K562 (cell line): ENCODE results near the gene USP48. TPM values are rescaled to one million over a fixed set of nuclear protein-coding genes. Genes with fewer than 3 reads are reported as not detected.

ENCODE experiments used
- CHD1 ChIP-seq: fragments of 200-600 bp; sonication (generic); IDR thresholded peaks from one replicate; pipeline ENCODE4 v1.6.1; 2012; ENCODE audit warnings: mild to moderate bottlenecking, moderate library complexity, low read length, inconsistent platforms
- CHD2 ChIP-seq: IDR thresholded peaks from 2 replicates; pipeline ENCODE4 v1.6.1; 2011; ENCODE audit warnings: low read depth, low read length
- CTBP1 ChIP-seq: fragments of 450-650 bp; IDR thresholded peaks from 2 replicates; pipeline ENCODE4 v1.6.1; 2016; ENCODE audit warnings: borderline replicate concordance
- ERF ChIP-seq: fragments of 450-650 bp; formaldehyde crosslinking; IDR thresholded peaks from 2 replicates; pipeline ENCODE4 v1.4.0; 2020; ENCODE audit warnings: mild to moderate bottlenecking, mixed read lengths
- FIP1L1 ChIP-seq: fragments of 200-400 bp; formaldehyde crosslinking; IDR thresholded peaks from 2 replicates; pipeline ENCODE4 v1.6.1; 2018; ENCODE audit warnings: mild to moderate bottlenecking, low read depth, low read length; ENCODE audit not compliant: poor library complexity, severe bottlenecking
- FOXM1 ChIP-seq, 2 experiments: fragments of 450-650 bp in 1 of 2; sonication (generic) in 1 of 2; formaldehyde crosslinking in 1 of 2; IDR thresholded peaks; 2 replicates each; pipeline versions ENCODE4 v1.6.1 to v1.9.0; 2017 to 2022; ENCODE audit warnings: low read depth in 2 of 2, mild to moderate bottlenecking in 2 of 2, missing genetic modification reagents in 1 of 2, moderate library complexity in 1 of 2
- GATA2 ChIP-seq: sonication (generic); formaldehyde crosslinking; IDR thresholded peaks from 2 replicates; pipeline ENCODE4 v1.4.0; 2020; ENCODE audit warnings: mild to moderate bottlenecking, missing genetic modification reagents
- HNRNPH1 ChIP-seq: fragments of 200-400 bp; formaldehyde crosslinking; optimal IDR thresholded peaks from 2 replicates; pipeline ENCODE3; 2017; ENCODE audit warnings: low read depth, mild to moderate bottlenecking, low read length, moderate library complexity
- L3MBTL2 ChIP-seq: fragments of 450-650 bp; IDR thresholded peaks from 2 replicates; pipeline ENCODE4 v1.6.1; 2016; ENCODE audit warnings: mild to moderate bottlenecking, moderate library complexity
- MEF2A ChIP-seq: IDR thresholded peaks from 2 replicates; pipeline ENCODE4 v1.6.1; 2011; ENCODE audit warnings: low read depth, mild to moderate bottlenecking, low read length, moderate library complexity; ENCODE audit not compliant: control insufficient read depth
- PHF20 ChIP-seq: fragments of 450-650 bp; IDR thresholded peaks from 2 replicates; pipeline ENCODE4 v1.6.1; 2018; ENCODE audit not compliant: partially characterized antibody
- POLR2A ChIP-seq: fragments of 450-650 bp; conservative IDR thresholded peaks from 2 replicates; pipeline ENCODE4 v1.6.1; 2016
- TRIM24 ChIP-seq, 2 experiments: fragments of 450-650 bp; IDR thresholded peaks; 2 replicates each; pipeline ENCODE4 v1.6.1; 2016
- polyA plus RNA-seq, 8 experiments: library from polyadenylated mRNA; depleted of rRNA in 4 of 8; stranded (reverse) in 5 of 8; unstranded in 3 of 8; fragments of >200 nt; fragmentation: Nextera tagmentation in 2 of 8; fragmentation: Illumina TruSeq in 1 of 8; extraction: Ambion mirVana in 2 of 8; extraction: Trizol in 1 of 8; gene quantifications; 2 replicates each; pipeline versions ENCODE4 v1.2.1 to v1.2.3, GENCODE V29; 2011 to 2014; ENCODE audit warnings: inconsistent platforms in 1 of 8, missing spikeins in 1 of 8
- total RNA-seq, 7 experiments: library from RNA; depleted of rRNA in 6 of 7; stranded (reverse); fragments of >200 nt in 6 of 7; fragmentation: Illumina TruSeq in 2 of 7; extraction: Trizol in 2 of 7; gene quantifications; 2 replicates each; pipeline versions ENCODE4 v1.2.1 to v1.2.3, GENCODE V29; 2011 to 2021; ENCODE audit warnings: low replicate concordance in 1 of 7
- TF ChIP-seq, protein P1 (sequence below), 2 experiments: IDR thresholded peaks in 1 of 2; conservative IDR thresholded peaks in 1 of 2; 2 replicates each; pipeline ENCODE4 v1.6.1; 2016; ENCODE audit warnings: low read depth in 2 of 2, mild to moderate bottlenecking in 1 of 2, missing compliant biosample characterization in 1 of 2, missing genetic modification characterization in 1 of 2, moderate library complexity in 1 of 2
- TF ChIP-seq, protein P2 (sequence below): fragments of 200-800 bp; sonication (Bioruptor generic); IDR thresholded peaks from 2 replicates; pipeline ENCODE4 v1.6.1; 2017; ENCODE audit warnings: missing genetic modification characterization, missing compliant biosample characterization
- TF ChIP-seq, protein P3 (sequence below): sonication (generic); formaldehyde crosslinking; IDR thresholded peaks from 2 replicates; pipeline ENCODE4 v1.8.0; 2022; ENCODE audit warnings: mild to moderate bottlenecking, missing genetic modification reagents
- TF ChIP-seq, protein P4 (sequence below), 2 experiments: IDR thresholded peaks; 2 replicates each; pipeline ENCODE4 v1.6.1; 2012; ENCODE audit warnings: improper control_type of control experiment in 2 of 2, low read depth in 2 of 2, low read length in 2 of 2, borderline replicate concordance in 1 of 2
- TF ChIP-seq, protein P5 (sequence below): sonication (generic); formaldehyde crosslinking; IDR thresholded peaks from 2 replicates; pipeline ENCODE4 v1.9.0; 2022; ENCODE audit warnings: mild to moderate bottlenecking, missing genetic modification reagents

The USP48 gene
- total and polyA plus RNA-seq, 9 of the 15 experiments (the other 6 are each of a cell fraction or from before 2014, with no cell fraction given): 23.3 to 123 (median 106) TPM

DNA sequence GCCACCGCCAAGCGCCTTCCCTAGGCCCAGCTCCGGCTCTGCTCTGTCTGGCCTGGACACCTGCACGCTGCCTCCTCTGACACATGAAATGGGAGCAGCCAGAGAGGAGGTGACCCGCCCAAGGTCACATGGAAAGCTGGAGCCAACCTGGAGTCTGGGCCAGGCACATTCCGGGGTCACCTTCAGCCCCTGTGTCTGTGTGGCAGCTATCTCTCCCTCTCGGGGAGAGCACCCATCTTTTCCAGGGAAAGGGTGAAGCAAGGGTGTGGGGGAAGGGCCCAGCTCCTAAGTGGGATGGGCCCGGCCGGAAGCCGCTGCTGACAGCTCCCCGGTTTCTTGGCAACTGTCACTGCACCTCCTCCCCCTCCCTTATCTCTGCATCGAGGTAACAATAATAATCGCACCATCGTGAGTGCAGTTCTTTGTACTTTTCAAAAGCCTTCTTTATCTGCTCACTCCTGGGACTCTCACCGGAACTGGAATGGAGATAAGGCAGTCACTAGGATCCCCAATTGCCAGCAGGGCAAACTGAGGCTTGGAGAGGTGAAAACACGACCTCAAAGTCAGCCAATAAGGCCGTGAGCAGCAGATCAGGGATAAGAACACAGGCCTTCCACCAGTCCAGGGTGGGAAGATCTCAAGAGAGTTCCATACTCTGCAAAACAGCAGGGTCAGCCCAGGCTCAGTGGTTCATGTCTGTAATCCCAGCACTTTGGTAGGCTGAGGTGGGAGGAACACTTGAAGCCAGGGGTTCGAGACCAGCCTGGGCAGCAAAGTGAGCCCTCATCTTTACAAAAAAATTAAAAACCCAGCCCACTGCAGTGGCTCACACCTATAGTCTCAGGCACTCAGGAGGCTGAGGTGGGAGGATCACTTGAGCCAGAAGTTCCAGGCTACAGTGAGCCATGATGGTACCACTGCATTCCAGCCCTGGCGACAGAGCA lies 150.7 kb downstream of the USP48 start (continued):
- TF ChIP-seq CTBP1 (peak; percentile 99), CHD1 (no peak), ERF (CRISPR knock-in tag) (0 out of 2 replicates have a peak, but pooled peaks have one; percentile 15), CHD2 (peak; percentile 66), MEF2A (no peak), FIP1L1 (no peak), POLR2A (peak; percentile 47; the same call in 1 of the 2 replicates), TRIM24 (IDR thresholded peaks at IDR 0.05) (peak; percentile 63 to 86; a peak in 3 of 4 replicates), FOXM1 (IDR thresholded peaks at IDR 0.05; ENCODE audit: low read depth) (peak; percentile 90), FOXM1 (CRISPR knock-in tag; IDR thresholded peaks at IDR 0.05; ENCODE audit: low read depth) (no peak), PHF20 (peak; percentile 65), L3MBTL2 (peak; percentile 79), GATA2 (peak; percentile 99), HNRNPH1 (no peak)
- TF ChIP-seq, protein P1, sequence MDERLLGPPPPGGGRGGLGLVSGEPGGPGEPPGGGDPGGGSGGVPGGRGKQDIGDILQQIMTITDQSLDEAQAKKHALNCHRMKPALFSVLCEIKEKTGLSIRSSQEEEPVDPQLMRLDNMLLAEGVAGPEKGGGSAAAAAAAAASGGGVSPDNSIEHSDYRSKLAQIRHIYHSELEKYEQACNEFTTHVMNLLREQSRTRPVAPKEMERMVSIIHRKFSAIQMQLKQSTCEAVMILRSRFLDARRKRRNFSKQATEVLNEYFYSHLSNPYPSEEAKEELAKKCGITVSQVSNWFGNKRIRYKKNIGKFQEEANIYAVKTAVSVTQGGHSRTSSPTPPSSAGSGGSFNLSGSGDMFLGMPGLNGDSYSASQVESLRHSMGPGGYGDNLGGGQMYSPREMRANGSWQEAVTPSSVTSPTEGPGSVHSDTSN (CRISPR knock-in tag; IDR thresholded peaks at IDR 0.05; ENCODE audit: low read depth): no peak
- TF ChIP-seq, protein P1 (tag; conservative IDR thresholded peaks at IDR 0.05; ENCODE audit: low read depth): peak; percentile 81
- TF ChIP-seq, protein P2, sequence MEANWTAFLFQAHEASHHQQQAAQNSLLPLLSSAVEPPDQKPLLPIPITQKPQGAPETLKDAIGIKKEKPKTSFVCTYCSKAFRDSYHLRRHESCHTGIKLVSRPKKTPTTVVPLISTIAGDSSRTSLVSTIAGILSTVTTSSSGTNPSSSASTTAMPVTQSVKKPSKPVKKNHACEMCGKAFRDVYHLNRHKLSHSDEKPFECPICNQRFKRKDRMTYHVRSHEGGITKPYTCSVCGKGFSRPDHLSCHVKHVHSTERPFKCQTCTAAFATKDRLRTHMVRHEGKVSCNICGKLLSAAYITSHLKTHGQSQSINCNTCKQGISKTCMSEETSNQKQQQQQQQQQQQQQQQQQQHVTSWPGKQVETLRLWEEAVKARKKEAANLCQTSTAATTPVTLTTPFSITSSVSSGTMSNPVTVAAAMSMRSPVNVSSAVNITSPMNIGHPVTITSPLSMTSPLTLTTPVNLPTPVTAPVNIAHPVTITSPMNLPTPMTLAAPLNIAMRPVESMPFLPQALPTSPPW (CRISPR knock-in tag): peak; percentile 97
- TF ChIP-seq, protein P3, sequence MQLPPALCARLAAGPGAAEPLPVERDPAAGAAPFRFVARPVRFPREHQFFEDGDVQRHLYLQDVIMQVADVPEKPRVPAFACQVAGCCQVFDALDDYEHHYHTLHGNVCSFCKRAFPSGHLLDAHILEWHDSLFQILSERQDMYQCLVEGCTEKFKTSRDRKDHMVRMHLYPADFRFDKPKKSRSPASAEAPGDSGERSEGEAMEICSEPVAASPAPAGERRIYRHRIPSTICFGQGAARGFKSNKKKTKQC: no peak; the same call in 1 of the 2 replicates
- TF ChIP-seq, protein P4, sequence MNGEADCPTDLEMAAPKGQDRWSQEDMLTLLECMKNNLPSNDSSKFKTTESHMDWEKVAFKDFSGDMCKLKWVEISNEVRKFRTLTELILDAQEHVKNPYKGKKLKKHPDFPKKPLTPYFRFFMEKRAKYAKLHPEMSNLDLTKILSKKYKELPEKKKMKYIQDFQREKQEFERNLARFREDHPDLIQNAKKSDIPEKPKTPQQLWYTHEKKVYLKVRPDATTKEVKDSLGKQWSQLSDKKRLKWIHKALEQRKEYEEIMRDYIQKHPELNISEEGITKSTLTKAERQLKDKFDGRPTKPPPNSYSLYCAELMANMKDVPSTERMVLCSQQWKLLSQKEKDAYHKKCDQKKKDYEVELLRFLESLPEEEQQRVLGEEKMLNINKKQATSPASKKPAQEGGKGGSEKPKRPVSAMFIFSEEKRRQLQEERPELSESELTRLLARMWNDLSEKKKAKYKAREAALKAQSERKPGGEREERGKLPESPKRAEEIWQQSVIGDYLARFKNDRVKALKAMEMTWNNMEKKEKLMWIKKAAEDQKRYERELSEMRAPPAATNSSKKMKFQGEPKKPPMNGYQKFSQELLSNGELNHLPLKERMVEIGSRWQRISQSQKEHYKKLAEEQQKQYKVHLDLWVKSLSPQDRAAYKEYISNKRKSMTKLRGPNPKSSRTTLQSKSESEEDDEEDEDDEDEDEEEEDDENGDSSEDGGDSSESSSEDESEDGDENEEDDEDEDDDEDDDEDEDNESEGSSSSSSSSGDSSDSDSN (IDR thresholded peaks at IDR 0.05; ENCODE audit: borderline replicate concordance in 1 of 2, low read depth in 2 of 2, low read length in 2 of 2): peak in 1 of 2 experiments; percentile 12; a peak in 1 of 4 replicates
- TF ChIP-seq, protein P5, sequence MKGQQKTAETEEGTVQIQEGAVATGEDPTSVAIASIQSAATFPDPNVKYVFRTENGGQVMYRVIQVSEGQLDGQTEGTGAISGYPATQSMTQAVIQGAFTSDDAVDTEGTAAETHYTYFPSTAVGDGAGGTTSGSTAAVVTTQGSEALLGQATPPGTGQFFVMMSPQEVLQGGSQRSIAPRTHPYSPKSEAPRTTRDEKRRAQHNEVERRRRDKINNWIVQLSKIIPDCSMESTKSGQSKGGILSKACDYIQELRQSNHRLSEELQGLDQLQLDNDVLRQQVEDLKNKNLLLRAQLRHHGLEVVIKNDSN (CRISPR knock-in tag): peak; percentile 75
